Fibroblast of lung (primary cell): ENCODE data around the gene CFHR1.

Experiments used
- CTCF ChIP-seq, 2 donors: IDR thresholded peaks in 1 of 2; conservative IDR thresholded peaks in 1 of 2; 1 replicate in 1 of 2; 2 replicates in 1 of 2; pipeline ENCODE4 v1.5.1; 2011 to 2012; ENCODE audit warnings: low read length in 2 of 2, control low read depth in 1 of 2, inconsistent platforms in 1 of 2, low read depth in 1 of 2, mild to moderate bottlenecking in 1 of 2
- EZH2 ChIP-seq: IDR thresholded peaks from 2 replicates; pipeline ENCODE4 v1.5.1; 2012; ENCODE audit warnings: low read length, control low read depth, mild to moderate bottlenecking; ENCODE audit errors: missing control alignments

DNA sequence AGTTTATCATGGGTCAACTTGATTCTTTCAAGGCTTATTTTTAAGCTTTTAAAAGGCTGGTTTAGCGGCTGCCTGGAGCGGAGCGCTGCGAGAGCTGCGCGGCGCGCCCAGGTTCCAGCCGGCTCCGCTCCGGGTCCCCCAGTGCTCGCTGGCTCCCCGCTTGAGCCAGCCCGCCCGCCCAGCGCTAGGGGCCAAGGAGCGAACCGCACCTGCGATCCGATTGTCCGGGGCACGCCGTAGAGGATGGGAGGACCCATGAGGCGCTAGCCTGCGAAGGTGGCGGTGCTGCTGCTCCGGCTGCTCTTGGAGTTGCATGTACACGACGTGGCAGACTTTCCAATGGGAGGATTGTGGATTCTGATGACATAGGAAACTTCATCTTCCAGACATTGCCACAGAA, 58.4 kb downstream of the CFHR1 start:
- TF ChIP-seq EZH2 (no peak), CTCF (conservative IDR thresholded peaks at IDR 0.05 in 1 of 2, IDR thresholded peaks at IDR 0.05 in 1 of 2; ENCODE audit: low read depth in 1 of 2, low read length in 2 of 2) (no peak)
